Ascending aorta (tissue), 2 donors: Measurements from ENCODE around the gene PLEKHD1. TPM values are rescaled to one million over a fixed set of nuclear protein-coding genes. Genes with fewer than 3 reads are reported as not detected.

ENCODE experiments used
- DNase-seq, 2 donors: peaks; one replicate each; pipeline ENCODE4 v3.0.0-alpha.2; 2019; ENCODE audit warnings: low spot score in 2 of 2
- H3K27ac ChIP-seq, 2 donors: fragments of 200-600 bp; sonication (generic); one replicate each; pipeline ENCODE4 v1.5.1; 2016 to 2017; ENCODE audit warnings: mild to moderate bottlenecking in 1 of 2
- H3K27me3 ChIP-seq: fragments of 200-600 bp; sonication (generic); one replicate; pipeline ENCODE4 v1.5.1; 2017
- H3K36me3 ChIP-seq, 2 donors: fragments of 200-600 bp; sonication (generic); one replicate each; pipeline ENCODE4 v1.5.1; 2016
- H3K4me1 ChIP-seq, 2 donors: fragments of 200-600 bp; sonication (generic); one replicate each; pipeline ENCODE4 v1.5.1; 2016 to 2017; ENCODE audit warnings: mild to moderate bottlenecking in 1 of 2
- H3K4me3 ChIP-seq, 2 donors: fragments of 200-600 bp; sonication (generic); one replicate each; pipeline ENCODE4 v1.5.1; 2016 to 2017; ENCODE audit warnings: mild to moderate bottlenecking in 1 of 2
- H3K9me3 ChIP-seq, 2 donors: fragments of 200-600 bp; sonication (generic); one replicate each; pipeline ENCODE4 v1.5.1; 2016
- intact Hi-C: fragments of 100-400 bp; cut with DNase I; formaldehyde crosslinking; loops from one replicate; pipeline ENCODE4 v1.15.1; 2023
- total RNA-seq: library from RNA; depleted of rRNA; stranded (reverse); fragments of >200 nt; gene quantifications from one replicate; pipeline ENCODE4 v1.1.0, GENCODE V29; 2016
- TF ChIP-seq, protein P1 (sequence below), 3 experiments: fragments of 200-600 bp in 2 of 3; fragments of 450-650 bp in 1 of 3; sonication (generic) in 2 of 3; IDR thresholded peaks; one replicate each; pipeline ENCODE4 v1.5.1; 2016 to 2019; ENCODE audit warnings: antibody characterized with exemption in 3 of 3, mild to moderate bottlenecking in 1 of 3, moderate library complexity in 1 of 3

Gene PLEKHD1
- total RNA-seq, 1 donor from 2014 or later, result not detected

DNA sequence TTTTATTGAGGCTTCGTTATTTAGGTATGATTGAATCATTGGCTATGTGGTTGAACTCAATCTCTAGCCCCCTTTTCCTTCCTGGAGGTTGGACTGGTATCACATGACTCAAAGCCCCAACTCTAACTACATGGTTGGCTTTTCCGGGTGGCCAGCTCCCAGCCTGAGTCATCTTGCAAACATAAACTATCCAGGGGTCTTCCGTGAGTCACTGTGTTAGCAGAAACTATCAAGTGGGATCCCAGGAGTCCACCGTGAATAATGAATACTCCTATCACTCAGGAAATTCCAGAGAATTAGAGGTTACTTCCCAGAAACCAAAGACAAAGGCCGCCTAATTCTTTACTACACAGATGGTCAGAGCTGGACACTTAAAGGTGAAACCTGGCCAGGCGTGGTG lies 19.7 kb upstream of the PLEKHD1 start:
- intact Hi-C loops, result loop anchor here (5.0 kb wide), 1 partner anchor 68 kb away; the partner anchor contains the start of genes ERH and SLC39A9
- no peak for DNase-seq
- TF ChIP-seq, protein P1, sequence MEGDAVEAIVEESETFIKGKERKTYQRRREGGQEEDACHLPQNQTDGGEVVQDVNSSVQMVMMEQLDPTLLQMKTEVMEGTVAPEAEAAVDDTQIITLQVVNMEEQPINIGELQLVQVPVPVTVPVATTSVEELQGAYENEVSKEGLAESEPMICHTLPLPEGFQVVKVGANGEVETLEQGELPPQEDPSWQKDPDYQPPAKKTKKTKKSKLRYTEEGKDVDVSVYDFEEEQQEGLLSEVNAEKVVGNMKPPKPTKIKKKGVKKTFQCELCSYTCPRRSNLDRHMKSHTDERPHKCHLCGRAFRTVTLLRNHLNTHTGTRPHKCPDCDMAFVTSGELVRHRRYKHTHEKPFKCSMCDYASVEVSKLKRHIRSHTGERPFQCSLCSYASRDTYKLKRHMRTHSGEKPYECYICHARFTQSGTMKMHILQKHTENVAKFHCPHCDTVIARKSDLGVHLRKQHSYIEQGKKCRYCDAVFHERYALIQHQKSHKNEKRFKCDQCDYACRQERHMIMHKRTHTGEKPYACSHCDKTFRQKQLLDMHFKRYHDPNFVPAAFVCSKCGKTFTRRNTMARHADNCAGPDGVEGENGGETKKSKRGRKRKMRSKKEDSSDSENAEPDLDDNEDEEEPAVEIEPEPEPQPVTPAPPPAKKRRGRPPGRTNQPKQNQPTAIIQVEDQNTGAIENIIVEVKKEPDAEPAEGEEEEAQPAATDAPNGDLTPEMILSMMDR (IDR thresholded peaks at IDR 0.05), result no peak
- Histone ChIP-seq H3K36me3 (peaks cover 5 to 9% of the 10 kb centered on the region in 2 donors), H3K9me3 (no peaks in the 10 kb centered on the region), H3K27me3 (no peaks in the 10 kb centered on the region), H3K27ac (no peak overlapping the region), H3K4me3 (no peak overlapping the region), H3K4me1 (no peaks in the 10 kb centered on the region)

GRCh38 chr14:69468949-69469348 lies 15.6 kb upstream of the PLEKHD1 start:
- H3K36me3 ChIP-seq, result no peaks in the 10 kb centered on the region
- DNase-seq, result no peak
- intact Hi-C loops, result no loop called here
- H3K27ac ChIP-seq, result no peak overlapping the region
- H3K4me3 ChIP-seq, result no peak overlapping the region
- no peaks in the 10 kb centered on the region for H3K9me3 ChIP-seq
- no peaks in the 10 kb centered on the region for H3K27me3 ChIP-seq
- no peaks in the 10 kb centered on the region for H3K4me1 ChIP-seq
- TF ChIP-seq, protein P1 (IDR thresholded peaks at IDR 0.05), result no peak

DNA sequence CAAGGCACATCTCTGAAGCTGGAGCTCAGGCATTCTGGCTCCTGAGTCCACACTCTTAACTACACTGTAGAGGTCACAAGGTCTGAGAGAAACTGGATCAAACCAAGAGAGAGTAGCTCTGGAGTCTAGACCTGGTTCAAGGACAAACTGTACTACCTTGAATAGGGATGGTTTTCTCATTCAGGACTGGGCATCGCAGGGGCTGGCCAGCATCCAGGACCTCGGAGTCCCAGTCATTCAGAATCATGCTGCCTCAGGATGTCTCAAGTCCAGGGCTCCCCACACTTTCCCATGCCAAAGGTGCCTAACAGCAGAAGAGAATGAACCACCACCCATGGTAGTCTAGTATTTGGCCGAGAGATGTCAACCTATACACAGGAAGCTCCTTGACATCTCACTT lies 13.1 kb upstream of the PLEKHD1 start:
- no peaks in the 10 kb centered on the region for H3K27me3 ChIP-seq
- H3K36me3 ChIP-seq, result no peaks in the 10 kb centered on the region
- intact Hi-C loops, result no loop called here
- no peak for DNase-seq
- no peak overlapping the region for H3K4me3 ChIP-seq
- H3K4me1 ChIP-seq, result no peaks in the 10 kb centered on the region
- TF ChIP-seq, protein P1 (IDR thresholded peaks at IDR 0.05), result no peak
- H3K9me3 ChIP-seq, result no peaks in the 10 kb centered on the region
- H3K27ac ChIP-seq, result no peak overlapping the region

DNA sequence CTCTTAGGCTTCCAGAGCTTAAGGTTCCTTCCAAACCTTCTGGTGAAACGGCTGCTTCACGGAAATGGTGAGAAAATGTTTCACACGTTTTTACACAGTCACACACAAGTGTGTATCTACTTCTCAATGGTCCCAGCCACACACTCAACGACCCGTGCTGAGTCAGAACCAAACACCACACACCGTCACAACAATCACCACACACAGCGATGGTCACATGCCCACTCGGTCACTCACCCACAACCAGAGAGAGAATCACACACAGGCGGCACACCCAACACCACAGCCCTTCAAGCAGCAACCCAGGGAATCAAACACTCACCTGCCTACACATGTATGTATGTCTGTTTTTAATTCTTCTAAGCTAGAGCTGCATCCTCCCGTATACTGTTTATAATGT lies 12.6 kb upstream of the PLEKHD1 start:
- Histone ChIP-seq H3K4me3 (no peak overlapping the region), H3K9me3 (no peaks in the 10 kb centered on the region), H3K4me1 (no peaks in the 10 kb centered on the region), H3K36me3 (no peaks in the 10 kb centered on the region), H3K27ac (no peak overlapping the region), H3K27me3 (no peaks in the 10 kb centered on the region)
- TF ChIP-seq, protein P1 (IDR thresholded peaks at IDR 0.05), result no peak
- no peak for DNase-seq
- intact Hi-C loops, result no loop called here

DNA sequence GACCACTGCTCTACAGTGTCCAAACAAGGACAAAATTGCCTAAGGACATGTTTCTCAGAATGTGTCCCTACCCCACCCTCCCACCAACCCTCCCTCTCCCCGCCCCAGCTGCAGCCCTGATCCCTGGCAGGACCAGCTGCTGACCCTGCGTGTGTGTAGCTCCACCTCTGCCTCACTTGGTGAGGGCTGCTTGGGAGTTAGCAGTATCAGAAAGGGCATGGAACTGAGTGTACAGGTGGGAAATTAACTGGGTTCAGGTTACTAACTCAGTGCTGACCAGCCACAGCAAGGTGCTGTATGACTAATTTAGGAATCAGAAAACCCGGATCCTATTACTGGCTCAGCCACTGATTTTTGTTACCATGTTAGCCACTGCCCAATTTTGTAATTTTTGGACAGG lies 11.3 kb upstream of the PLEKHD1 start:
- TF ChIP-seq, protein P1 (IDR thresholded peaks at IDR 0.05), result no peak
- intact Hi-C loops, result no loop called here
- Histone ChIP-seq H3K4me1 (no peaks in the 10 kb centered on the region), H3K27me3 (no peaks in the 10 kb centered on the region), H3K27ac (no peak overlapping the region), H3K36me3 (no peaks in the 10 kb centered on the region), H3K9me3 (no peaks in the 10 kb centered on the region), H3K4me3 (no peak overlapping the region)
- no peak for DNase-seq

GRCh38 chr14:69473946-69474345 lies 10.6 kb upstream of the PLEKHD1 start:
- Histone ChIP-seq H3K27me3 (no peaks in the 10 kb centered on the region), H3K4me3 (no peak overlapping the region), H3K4me1 (no peaks in the 10 kb centered on the region), H3K36me3 (no peaks in the 10 kb centered on the region), H3K9me3 (no peaks in the 10 kb centered on the region), H3K27ac (no peak overlapping the region)
- TF ChIP-seq, protein P1 (IDR thresholded peaks at IDR 0.05), result no peak
- intact Hi-C loops, result no loop called here
- DNase-seq, result no peak
